Inflammatory macrophage treated with lipopolysaccharide for 1 hour (primary cell): ENCODE measurements around the gene PLAAT2.
A peak's percentile ranks its signal among the peaks of the same experiment; 100 is the strongest.
"Not testable (repeated sequence)": the region's sequence is repeated elsewhere in the genome, so short reads cannot be mapped to it uniquely, and the experiment has no call there.

Source experiments
- DNase-seq, 2 donors: peaks; one replicate each; pipeline ENCODE4 v3.0.0-alpha.2; 2020 to 2022

The PLAAT2 gene

DNA sequence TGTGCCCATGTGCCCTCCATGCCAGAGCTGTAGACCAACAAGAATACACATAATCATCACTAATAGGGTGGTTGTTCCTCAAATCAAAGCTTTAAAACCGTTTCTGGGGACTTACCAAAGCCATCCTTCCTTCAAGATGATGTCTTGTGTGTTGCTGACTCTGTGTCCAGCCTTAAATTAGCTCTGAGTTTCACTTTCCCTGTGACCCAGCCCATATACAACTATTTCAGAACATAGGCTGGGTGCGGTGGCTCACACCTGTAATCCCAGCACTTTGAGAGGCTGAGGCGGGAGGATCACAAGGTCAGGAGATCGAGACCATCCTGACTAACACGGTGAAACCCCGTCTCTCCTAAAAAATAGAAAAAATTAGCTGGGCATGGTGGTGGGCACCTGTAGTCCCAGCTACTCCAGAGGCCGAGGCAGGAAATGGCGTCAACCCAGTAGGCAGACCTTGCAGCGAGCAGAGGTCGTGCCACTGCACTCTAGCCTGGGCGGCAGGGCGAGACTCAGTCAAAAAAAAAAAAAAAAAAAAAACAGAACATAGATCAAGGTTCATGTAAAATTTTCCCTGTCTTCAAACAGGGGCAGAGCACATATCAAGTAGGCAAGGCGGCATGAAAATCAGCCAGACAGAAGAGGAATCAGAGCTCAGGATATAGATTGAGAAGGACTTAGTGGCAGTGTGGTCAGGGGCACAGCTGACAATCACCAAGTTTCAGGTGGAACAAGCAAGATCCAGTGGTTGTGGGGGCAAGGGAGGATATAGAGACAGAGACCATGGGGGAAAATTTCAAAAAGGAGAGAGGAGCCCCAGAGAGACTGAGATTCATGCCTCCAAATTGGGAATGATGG, at the start of gene PLAAT2:
TSS of gene PLAAT2 (minus strand) at position 179 of the 855 bp plus-strand sequence. CDS start at position 124, 55 bp downstream.
- DNase-seq: no peak

DNA sequence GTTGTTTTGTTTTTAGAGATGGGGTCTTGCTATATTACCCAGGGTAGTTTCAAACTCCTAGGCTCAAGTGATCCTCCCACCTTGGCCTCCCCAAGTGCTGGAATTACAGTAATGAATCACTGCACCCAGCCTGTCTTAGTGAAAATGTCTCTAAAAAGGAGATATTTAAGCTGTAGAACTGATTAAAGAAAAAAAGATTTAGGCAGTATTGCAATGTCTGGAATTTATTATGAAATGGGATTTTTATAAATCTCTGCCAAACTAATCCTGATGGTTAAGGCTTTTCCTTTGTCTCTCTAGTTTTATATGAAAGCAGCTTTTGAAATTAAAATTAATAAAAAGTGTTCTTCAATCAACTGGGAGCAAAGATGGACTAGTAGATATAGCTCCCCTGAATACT, 49.0 kb upstream of the PLAAT2 start:
- DNase-seq: no peak

DNA sequence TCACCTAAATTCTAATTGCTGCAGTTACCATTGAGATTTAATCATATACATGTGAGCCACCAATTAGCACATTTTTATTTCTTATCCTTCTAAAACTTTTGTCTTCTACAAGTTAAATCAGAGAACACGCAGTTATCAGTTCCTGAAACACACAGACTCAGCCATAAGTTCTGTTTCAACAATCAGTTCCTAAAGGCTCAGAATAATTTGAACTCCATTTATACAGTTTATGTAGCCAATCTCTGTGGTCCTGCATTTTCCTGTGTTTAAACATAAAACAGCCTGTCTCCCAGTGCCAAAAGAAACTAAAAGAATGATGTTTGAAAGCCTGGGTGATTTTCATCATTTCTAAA, 48.2 kb upstream of the PLAAT2 start:
- no peak for DNase-seq

GRCh38 chr11:63610604-63611394, 47.6 kb upstream of the PLAAT2 start:
- DNase-seq: peak; percentile 36 to 40

DNA sequence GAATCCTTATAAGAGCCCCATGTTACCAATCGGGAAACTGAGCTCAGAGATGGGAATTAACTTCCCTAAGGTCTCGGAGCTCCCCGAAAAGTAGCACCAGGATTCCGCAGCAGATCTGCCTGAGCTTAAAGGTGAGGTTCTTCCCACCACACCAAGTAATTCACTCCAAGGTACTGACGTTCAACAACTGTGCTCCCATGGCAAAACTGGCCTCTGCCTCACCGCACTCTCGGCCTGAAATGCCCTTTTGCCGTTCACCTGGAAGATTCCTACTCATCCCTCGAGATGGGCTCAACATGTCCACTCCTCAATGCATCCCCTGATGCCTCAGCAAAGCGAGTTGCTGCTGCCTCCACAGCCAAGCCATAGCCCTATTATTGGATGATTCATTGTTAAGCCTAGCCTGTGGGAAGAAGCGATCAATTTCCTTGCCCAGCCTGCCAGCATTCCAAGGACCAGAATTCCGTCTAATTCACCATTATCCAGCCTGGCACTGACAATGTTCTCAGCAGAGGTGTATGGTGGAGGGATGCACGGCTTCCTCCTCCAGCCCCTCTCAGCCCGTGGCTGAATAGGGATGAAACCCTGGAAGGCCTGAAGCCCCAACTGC, 46.9 kb upstream of the PLAAT2 start:
- DNase-seq: no peak

GRCh38 chr11:63609536-63609935, 46.4 kb upstream of the PLAAT2 start:
- no peak for DNase-seq

- DNase-seq: no peak
These were observed 45.5 kb upstream of the PLAAT2 start for GRCh38 chr11:63608353-63609345.

- peak; percentile 70 to 90 for DNase-seq
These were observed 40.0 kb upstream of the PLAAT2 start for GRCh38 chr11:63603180-63603518.

DNA sequence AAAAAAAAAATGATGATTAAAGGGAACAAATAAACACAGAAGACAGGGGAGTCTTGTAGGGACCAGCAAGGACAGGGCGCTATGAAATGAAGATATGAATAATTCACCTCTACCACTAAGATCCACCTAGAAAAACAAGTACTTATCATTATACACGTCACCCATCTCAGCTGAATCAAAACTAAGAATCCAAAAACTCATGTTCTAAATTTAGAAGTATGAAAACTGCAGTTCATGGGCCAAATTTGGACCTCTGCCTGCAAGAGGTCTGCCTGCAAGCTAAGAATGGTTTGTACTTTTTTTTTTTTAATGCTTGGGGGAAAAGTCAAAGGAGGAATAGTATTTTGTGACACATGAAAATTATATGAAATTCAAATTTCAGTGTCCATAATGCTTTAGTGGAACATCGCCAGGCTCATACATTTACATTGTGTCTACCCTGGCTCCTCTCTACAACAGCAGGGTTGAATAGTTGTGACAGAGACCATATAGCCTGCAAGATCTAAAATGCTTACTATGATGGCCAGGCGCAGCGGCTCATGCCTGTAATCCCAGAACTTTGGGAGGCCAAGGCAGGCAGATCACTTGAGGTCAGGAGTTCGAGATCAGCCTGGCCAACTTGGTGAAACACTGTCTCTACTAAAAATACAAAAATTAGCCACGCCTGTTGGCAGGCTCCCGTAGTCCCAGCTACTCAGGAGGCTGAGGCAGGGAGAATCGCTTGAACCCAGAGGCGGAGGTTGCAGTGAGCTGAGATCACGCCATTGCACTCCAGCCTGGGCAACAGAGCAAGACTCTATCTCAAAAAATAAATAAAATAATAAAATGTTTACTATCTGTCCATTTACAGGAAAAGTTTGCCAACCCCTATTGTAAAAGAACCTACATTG, 39.4 kb upstream of the PLAAT2 start:
- not testable (repeated sequence) for DNase-seq

DNA sequence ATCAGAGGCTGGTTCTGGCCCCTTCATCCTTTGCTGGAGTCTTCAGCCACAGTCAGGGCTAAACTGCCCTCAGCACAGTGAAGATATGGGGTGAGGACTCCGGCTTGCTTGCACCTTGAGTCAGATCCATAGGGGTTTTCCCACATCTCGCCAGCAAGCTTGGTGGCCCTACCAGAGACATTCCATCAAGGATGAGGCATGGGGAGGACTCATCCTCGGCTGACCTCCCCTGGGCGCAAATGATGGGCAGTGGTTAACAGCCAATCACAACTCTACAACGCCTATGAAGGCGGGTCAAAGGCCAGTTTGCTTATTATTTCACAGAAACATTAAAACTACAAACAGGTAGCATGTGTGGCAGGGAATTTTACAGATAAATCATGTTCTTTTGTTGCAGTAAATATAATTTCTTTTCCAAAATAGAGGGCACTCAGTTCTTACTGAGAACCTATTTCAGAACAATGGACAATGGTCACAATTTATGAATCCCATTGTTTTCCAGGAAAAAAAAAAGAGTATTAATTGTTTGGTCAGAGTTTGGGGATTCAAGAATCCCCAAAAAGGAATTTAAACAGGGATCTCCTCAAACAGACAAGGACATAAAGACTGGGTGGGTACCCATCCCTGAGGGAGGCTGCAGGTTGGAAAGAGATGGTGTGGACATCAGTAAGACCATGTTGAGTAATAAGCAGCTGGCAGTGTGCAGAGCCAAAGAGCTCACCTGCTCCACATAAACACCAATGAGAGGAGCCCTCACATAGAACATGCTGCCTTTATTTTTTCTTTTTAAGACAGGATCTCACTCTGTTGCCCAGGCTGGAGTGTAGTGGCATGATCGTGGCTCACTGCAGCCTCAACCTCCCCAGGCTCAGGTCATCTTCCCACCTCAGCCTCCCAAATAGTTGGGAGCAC, 36.3 kb upstream of the PLAAT2 start:
- no peak for DNase-seq

DNA sequence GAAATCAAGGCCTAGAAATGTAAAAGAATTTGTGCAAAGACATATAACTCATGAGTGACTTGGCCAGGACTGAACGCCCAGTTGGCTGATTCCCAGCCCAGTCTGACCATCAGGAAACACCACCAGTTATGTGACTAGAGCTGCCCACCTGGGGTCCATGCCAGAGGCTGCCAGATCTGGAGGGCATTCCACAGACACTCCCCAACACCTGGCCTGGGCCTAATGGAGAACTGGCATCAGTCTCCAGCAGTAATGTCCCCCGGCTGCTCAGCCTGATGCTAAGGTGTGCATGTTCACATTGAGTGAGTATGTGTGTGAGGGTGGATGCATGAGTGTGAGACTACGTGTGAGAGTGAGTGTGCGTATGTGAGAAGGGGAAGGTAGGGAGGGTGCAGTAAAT, 35.4 kb upstream of the PLAAT2 start:
- DNase-seq: no peak

DNA sequence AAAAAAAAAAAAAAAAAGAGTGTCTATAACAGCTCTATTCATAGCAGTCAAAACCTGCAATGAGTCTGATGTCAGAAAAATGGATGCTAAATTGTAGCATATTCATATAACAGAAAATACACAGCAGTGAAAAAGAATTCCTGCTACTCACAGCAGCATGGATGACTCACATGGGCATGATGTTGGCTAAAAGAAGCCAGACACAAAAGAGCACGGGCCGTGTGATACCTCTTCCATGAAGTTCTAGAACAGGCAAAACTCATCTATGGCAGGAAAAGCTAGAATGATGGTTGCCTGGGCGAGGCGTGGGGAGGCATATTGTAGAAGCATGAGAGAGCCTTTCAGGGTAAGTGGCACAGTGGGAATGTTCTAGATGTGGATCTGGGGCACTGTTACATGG, 32.1 kb upstream of the PLAAT2 start:
- DNase-seq: no peak

DNA sequence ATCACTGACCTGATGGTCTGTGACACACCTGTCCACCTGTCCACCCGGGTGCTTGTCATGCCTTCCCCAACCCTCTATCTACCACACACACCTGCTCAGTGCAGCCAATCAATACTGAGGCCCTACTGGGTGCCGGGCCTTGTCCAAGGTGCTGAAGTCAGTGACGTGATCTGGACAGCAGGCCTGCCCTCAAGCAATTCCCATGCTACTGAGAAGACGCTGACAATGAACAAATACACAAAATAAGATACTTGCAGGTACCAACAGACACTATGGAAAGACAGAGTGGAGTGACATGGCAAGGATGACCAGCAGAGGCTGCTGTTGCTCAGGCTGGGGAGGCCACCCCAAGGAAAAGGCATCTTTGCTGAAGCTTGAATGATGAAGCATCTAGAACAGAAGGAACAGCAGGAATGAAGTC, 29.8 kb upstream of the PLAAT2 start:
- peak; percentile 25 to 59 for DNase-seq

GRCh38 chr11:63590024-63590788, 27.0 kb upstream of the PLAAT2 start:
- DNase-seq: no peak

- no peak for DNase-seq
These were observed 25.8 kb upstream of the PLAAT2 start for GRCh38 chr11:63589000-63589399.

DNA sequence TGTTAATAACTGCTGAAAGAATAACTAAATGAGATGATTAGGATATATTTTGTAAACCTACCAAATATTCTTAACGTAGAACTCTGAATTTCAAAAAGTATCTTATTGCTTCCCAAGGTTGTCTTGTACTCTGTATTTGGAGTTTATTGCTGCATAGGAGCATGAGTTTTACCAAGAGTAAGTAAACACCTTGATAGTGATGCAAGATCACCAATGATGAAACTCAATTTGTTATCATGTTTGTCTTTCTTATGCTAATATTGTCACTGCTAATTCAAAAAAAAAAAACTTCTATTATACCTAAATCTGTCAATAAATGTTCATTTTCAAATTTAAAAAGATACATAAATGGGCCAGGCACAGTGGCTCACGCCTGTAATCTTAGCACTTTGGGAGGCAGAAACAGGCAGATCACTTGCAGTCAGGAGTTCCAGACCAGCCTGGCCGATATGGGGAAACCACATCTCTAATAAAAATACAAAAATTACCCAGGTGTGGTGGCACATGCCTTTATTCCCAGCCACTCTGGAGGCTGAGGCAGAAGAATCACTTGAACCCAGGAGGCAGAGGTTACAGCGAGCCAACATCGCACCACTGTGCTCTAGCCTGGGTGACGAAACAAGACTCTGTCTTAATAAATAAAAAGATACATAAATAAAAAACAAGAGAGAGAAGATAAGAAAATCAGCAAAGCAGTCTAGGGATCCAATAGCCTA, 23.4 kb upstream of the PLAAT2 start:
- DNase-seq: no peak

DNA sequence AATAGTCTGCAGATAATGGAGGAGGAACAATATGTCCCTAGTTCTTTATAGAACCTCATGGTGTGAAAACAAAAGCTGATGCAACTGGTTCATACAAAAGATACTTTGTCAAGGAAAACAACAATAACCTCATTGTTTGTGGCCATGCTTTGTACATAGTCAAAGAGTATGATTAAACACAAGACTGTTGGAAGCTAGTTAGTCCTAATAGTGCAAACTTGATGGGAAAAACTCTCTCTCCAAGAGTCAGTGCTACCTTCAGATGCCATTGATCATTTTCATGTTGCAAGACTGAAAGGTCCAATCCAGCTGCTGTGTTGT, 20.1 kb upstream of the PLAAT2 start:
- DNase-seq: no peak

DNA sequence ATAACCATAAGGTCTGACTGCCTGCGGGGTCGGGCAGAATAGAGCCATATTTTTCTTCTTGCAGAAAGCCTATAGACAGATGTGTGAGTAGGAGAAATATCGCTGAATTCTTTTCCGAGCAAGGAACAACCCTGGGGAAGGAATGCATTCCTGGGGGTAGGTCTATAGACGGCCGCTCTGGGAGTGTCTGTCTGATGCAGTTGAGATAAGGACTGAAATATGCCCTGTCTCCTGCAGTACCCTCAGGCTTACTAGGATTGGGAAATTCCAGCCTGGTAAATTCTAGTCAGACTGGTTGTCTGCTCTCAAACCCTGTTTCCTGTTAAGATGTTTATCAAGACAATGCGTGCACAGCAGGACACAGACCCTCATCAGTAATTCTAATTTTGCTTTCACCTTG, 18.0 kb upstream of the PLAAT2 start:
- not testable (repeated sequence) for DNase-seq

DNA sequence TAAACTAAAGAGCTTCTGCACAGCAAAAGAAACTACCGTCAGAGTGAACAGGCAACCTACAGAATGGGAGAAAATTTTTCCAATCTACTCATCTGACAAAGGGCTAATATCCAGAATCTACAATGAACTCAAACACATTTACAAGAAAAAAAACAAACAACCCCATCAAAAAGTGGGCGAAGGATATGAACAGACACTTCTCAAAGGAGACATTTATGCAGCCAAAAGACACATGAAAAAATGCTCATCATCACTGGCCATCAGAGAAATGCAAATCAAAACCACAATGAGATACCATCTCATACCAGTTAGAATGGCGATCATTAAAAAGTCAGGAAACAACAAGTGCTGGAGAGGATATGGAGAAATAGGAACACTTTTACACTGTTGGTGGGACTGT, 15.7 kb upstream of the PLAAT2 start:
- not testable (repeated sequence) for DNase-seq
